PFSK-1 (cell line): ENCODE measurements around the gene DYNC1LI1.

Source experiments
- FOXP2 ChIP-seq: optimal IDR thresholded peaks from 2 replicates; pipeline ENCODE3; 2011; ENCODE audit warnings: borderline replicate concordance, control low read depth, inconsistent platforms; ENCODE audit not compliant: insufficient read depth; ENCODE audit errors: extremely low read length, extremely low read depth
- POLR2AphosphoS5 ChIP-seq: IDR thresholded peaks from 2 replicates; pipeline ENCODE4 v1.6.1; 2012; ENCODE audit warnings: low read depth, mild to moderate bottlenecking, control low read depth, low read length, moderate library complexity
- SIN3A ChIP-seq: IDR thresholded peaks from 2 replicates; pipeline ENCODE4 v1.6.1; 2012; ENCODE audit warnings: mild to moderate bottlenecking, low read length, moderate library complexity, borderline replicate concordance; ENCODE audit not compliant: insufficient read depth
- TAF1 ChIP-seq: IDR thresholded peaks from 2 replicates; pipeline ENCODE4 v1.6.1; 2012; ENCODE audit warnings: low read length, control low read depth, borderline replicate concordance; ENCODE audit not compliant: insufficient read depth
- TF ChIP-seq, protein P1 (sequence below), 2 experiments: IDR thresholded peaks; 2 replicates each; pipeline versions ENCODE4 v1.6.1 to v1.8.0; 2011 to 2012; ENCODE audit warnings: low read depth in 2 of 2, low read length in 2 of 2, control low read depth in 1 of 2, inconsistent platforms in 1 of 2, mild to moderate bottlenecking in 1 of 2, moderate library complexity in 1 of 2; ENCODE audit not compliant: insufficient read depth in 1 of 2

DNA sequence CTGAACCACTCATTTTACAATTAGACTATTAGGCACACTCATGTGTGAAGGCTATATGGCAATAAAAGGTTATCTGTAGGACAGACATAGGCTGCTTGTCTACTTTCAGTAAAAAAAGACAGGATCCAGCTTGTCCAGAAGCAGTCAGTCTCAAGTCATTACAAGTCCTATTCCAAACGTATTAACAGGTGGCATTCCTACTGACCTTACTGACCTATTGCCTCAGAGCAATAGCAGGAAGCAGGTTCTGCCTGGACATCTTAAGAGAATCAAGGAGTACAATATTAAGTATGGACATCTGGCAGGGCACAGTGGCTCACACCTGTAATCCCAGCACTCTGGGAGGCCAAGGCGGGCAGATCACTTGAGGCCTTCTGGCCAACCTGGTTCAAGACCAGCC lies 75.0 kb downstream of the DYNC1LI1 start:
- TF ChIP-seq POLR2AphosphoS5, result no peak
- TF ChIP-seq TAF1, result no peak
- TF ChIP-seq SIN3A, result no peak
- TF ChIP-seq, protein P1, sequence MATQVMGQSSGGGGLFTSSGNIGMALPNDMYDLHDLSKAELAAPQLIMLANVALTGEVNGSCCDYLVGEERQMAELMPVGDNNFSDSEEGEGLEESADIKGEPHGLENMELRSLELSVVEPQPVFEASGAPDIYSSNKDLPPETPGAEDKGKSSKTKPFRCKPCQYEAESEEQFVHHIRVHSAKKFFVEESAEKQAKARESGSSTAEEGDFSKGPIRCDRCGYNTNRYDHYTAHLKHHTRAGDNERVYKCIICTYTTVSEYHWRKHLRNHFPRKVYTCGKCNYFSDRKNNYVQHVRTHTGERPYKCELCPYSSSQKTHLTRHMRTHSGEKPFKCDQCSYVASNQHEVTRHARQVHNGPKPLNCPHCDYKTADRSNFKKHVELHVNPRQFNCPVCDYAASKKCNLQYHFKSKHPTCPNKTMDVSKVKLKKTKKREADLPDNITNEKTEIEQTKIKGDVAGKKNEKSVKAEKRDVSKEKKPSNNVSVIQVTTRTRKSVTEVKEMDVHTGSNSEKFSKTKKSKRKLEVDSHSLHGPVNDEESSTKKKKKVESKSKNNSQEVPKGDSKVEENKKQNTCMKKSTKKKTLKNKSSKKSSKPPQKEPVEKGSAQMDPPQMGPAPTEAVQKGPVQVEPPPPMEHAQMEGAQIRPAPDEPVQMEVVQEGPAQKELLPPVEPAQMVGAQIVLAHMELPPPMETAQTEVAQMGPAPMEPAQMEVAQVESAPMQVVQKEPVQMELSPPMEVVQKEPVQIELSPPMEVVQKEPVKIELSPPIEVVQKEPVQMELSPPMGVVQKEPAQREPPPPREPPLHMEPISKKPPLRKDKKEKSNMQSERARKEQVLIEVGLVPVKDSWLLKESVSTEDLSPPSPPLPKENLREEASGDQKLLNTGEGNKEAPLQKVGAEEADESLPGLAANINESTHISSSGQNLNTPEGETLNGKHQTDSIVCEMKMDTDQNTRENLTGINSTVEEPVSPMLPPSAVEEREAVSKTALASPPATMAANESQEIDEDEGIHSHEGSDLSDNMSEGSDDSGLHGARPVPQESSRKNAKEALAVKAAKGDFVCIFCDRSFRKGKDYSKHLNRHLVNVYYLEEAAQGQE (IDR thresholded peaks at IDR 0.05; ENCODE audit: insufficient read depth in 1 of 2, low read depth in 2 of 2, low read length in 2 of 2), result no peak
- TF ChIP-seq FOXP2, result no peak
